ENCODE results near the gene XAGE1B. TPM values are rescaled to one million over a fixed set of nuclear protein-coding genes. Genes with fewer than 3 reads are reported as not detected.
"Not testable (repeated sequence)": the region's sequence is repeated elsewhere in the genome, so short reads cannot be mapped to it uniquely, and the experiment has no call there.

XAGE1B gene, protein sequence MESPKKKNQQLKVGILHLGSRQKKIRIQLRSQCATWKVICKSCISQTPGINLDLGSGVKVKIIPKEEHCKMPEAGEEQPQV
- total RNA-seq: not detected

DNA sequence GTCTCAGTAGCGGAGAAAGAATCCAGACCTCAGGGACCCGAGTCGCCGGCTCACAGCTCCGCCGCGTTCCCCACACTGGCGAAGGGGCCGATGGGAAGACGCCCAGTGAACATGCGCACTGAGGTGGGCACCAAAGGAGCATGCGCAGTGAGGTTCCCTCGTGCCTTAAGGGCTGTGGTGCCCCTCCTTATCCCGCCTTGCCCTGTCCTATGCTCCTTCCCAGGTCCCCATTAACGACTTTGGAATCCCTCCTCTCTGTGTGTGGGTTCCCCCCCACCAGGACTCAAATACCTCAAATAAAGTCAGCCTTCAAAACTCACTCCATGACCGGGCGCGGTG is at the start of gene XAGE1B:
Gene XAGE1B (minus strand): TSS at position 77 of the 339 bp plus-strand sequence. CDS start 1,536 bp downstream, outside the sequence.
- H3K27me3 Mint-ChIP-seq (ENCODE audit: low read depth); H3K9me3 Mint-ChIP-seq (ENCODE audit: insufficient read depth); CTCF ChIA-PET; DNase-seq; H3K27ac Mint-ChIP-seq; H3K4me1 Mint-ChIP-seq (ENCODE audit: low read depth); H3K4me3 Mint-ChIP-seq; POLR2A ChIA-PET; ATAC-seq; H3K36me3 Mint-ChIP-seq (ENCODE audit: low read depth): not testable (repeated sequence)

DNA sequence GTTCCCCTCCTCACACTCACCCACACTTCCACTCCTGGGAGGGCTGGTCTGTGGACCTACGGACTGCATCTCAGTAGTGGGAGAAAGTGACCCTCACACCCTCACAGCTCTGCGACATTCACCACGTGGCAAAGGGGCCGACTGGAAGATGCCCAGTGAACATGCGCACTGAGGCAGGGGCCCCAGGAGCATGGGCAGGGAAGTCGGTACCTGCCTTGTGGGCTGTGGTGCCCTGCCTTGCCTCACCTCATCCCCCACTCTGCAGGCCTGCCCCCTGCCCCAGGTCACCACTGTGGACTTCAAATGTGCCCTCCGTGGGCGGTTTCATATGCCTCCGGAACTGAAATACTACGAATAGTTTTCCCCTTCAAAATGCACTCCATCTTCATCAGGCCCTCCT is 46.2 kb upstream of the XAGE1B start:
- no peak overlapping the region for H3K4me3 Mint-ChIP-seq
- no peaks in the 10 kb centered on the region for H3K36me3 Mint-ChIP-seq (ENCODE audit: low read depth)
- no peak for DNase-seq
- H3K27ac Mint-ChIP-seq: no peak overlapping the region
- no peaks in the 10 kb centered on the region for H3K9me3 Mint-ChIP-seq (ENCODE audit: insufficient read depth)
- ChIA-PET CTCF (no interaction called here), POLR2A (no interaction called here)
- H3K27me3 Mint-ChIP-seq (ENCODE audit: low read depth): peaks cover 2% of the 10 kb centered on the region
- ATAC-seq: no peak
- no peaks in the 10 kb centered on the region for H3K4me1 Mint-ChIP-seq (ENCODE audit: low read depth)

DNA sequence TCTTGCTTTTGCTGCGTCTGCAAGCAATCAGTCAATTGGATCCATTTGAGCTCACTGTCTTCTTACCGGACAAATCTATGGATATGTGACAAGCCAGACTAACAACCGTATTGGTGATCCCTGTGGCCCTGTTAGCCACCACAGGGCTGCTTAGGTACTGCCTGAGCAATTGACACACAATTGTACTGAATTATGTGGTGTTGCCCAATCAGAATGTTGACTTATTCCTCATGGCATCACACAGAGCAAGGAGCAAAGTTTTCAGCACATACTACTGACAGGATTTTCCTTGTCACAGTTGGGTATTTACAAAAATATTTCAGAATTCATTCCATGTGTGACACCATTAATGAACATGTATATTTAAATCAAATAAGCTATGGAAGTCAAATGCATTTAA is 41.3 kb upstream of the XAGE1B start:
- H3K27me3 Mint-ChIP-seq (ENCODE audit: low read depth): no peaks in the 10 kb centered on the region
- no peak for ATAC-seq
- H3K36me3 Mint-ChIP-seq (ENCODE audit: low read depth): no peaks in the 10 kb centered on the region
- H3K4me1 Mint-ChIP-seq (ENCODE audit: low read depth): no peaks in the 10 kb centered on the region
- H3K9me3 Mint-ChIP-seq (ENCODE audit: insufficient read depth): no peaks in the 10 kb centered on the region
- DNase-seq: no peak
- H3K27ac Mint-ChIP-seq: no peak overlapping the region
- ChIA-PET POLR2A (no interaction called here), CTCF (no interaction called here)
- H3K4me3 Mint-ChIP-seq: no peak overlapping the region

DNA sequence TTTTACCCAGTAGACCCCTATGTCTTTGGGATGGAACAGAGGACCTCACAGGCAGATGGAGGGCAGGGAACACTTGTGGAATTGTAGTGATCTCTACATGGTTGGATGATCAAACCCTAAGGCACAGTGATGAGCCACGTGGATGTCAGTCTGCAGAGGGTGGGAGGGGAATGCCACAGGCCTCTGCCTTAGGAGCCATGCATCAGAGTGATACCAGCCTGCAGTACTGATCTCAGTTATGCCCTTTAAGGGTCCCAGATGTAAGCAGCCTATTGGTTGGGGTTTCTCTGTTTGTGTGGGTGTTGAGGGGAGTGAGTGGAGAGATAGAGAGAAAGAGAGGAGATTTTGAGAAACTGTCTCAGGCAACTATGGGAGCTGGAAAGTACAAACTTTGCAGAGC is 39.9 kb upstream of the XAGE1B start:
- Mint-ChIP-seq H3K36me3 (ENCODE audit: low read depth) (no peaks in the 10 kb centered on the region), H3K4me1 (ENCODE audit: low read depth) (no peaks in the 10 kb centered on the region), H3K27ac (no peak overlapping the region), H3K27me3 (ENCODE audit: low read depth) (no peaks in the 10 kb centered on the region), H3K9me3 (ENCODE audit: insufficient read depth) (no peaks in the 10 kb centered on the region), H3K4me3 (no peak overlapping the region)
- POLR2A ChIA-PET: no interaction called here
- DNase-seq (no peak), ATAC-seq (no peak)
- CTCF ChIA-PET: no interaction called here

DNA sequence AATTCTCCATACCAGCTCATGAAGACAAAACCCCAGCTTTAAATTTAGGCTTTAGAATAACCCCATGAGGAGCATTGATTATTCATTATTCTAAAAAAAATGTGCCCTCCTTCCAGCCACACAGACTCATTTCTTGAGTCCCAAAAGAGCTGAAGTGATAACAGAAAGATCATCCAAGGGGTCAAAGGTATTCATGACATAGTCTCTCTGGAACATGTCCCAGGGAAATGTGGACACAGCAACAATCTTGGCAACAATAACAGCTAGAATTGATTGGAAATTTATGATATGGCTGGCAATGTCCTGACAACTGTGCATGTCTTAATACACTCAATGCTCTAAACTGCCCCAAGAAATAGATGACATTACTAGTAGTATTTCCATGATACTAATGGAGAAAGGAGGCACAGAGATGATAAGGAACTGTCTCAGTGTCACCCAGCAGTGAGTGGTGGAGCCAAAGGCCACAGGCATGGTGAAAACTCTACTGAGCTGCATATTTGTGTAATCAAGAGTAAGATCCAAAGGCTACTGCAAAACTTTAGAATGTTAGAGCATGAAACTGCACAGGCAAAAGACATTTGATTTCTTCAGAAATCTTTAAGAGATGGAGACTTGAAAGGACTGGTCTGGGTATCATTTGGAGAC is 37.3 kb upstream of the XAGE1B start:
- no peak overlapping the region for H3K27ac Mint-ChIP-seq
- ATAC-seq (no peak), DNase-seq (no peak)
- POLR2A ChIA-PET: no interaction called here
- no peaks in the 10 kb centered on the region for H3K27me3 Mint-ChIP-seq (ENCODE audit: low read depth)
- H3K36me3 Mint-ChIP-seq (ENCODE audit: low read depth): no peaks in the 10 kb centered on the region
- H3K9me3 Mint-ChIP-seq (ENCODE audit: insufficient read depth): no peaks in the 10 kb centered on the region
- no peak overlapping the region for H3K4me3 Mint-ChIP-seq
- CTCF ChIA-PET: no interaction called here
- no peaks in the 10 kb centered on the region for H3K4me1 Mint-ChIP-seq (ENCODE audit: low read depth)

DNA sequence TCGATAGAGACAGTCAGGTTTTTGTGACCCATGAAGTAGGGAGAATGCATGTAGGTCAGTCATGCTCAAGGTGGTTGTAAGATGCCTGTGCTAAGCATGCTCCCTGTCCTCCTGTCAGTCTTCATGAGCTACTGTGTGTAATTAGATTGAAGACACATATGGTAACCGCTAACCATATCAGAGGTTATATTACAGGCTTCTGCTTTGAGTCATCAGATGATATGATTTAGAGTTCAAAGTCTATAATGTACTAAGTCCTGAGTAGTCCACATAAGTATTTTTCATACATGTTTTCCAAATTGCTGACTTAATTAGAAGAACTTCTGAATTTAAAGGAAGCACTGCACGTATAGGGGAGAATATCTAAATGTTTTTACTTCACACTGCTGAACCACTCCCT is 31.9 kb upstream of the XAGE1B start:
- H3K27ac Mint-ChIP-seq; H3K36me3 Mint-ChIP-seq (ENCODE audit: low read depth); H3K9me3 Mint-ChIP-seq (ENCODE audit: insufficient read depth); DNase-seq; H3K4me1 Mint-ChIP-seq (ENCODE audit: low read depth); H3K27me3 Mint-ChIP-seq (ENCODE audit: low read depth); ATAC-seq; CTCF ChIA-PET; H3K4me3 Mint-ChIP-seq; POLR2A ChIA-PET: not testable (repeated sequence)

DNA sequence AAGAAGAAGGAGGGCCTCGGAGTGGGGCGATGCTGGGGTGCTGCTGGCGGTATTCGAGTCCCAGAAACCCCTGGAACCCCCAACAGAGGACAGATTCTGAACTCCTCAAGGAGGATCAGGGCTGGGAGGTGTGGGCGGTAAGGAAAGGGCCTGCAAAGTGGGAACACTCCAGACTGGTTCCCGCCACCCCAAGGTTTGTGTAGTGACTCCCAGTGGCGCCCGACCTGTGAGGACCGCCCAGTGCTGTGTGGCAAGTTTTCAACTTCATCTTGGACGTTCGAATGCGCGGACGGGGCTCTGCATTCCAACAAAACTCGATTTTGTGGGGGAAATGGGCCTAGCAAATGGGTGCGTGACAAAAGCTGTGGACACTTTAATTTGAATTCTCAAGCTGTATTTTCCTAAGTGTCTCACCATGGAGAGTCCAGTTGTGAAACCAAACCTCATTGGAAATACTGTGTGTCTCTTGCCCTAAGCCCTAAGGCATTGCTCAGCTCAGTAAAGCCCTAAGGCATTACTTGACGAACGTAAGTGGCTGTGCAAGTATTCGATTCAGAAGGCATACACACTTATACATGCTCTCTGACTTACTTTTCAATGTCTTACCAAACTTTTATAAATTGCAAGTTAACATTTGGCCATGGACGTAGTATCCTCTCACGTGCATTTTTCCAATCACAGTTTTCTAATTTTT is 27.4 kb upstream of the XAGE1B start:
- Mint-ChIP-seq H3K4me1 (ENCODE audit: low read depth) (no peaks in the 10 kb centered on the region), H3K27me3 (ENCODE audit: low read depth) (peaks cover 3% of the 10 kb centered on the region), H3K27ac (no peak overlapping the region), H3K4me3 (no peak overlapping the region), H3K36me3 (ENCODE audit: low read depth) (no peaks in the 10 kb centered on the region), H3K9me3 (ENCODE audit: insufficient read depth) (no peaks in the 10 kb centered on the region)
- ATAC-seq: no peak
- ChIA-PET POLR2A (no interaction called here), CTCF (no interaction called here)
- no peak for DNase-seq

DNA sequence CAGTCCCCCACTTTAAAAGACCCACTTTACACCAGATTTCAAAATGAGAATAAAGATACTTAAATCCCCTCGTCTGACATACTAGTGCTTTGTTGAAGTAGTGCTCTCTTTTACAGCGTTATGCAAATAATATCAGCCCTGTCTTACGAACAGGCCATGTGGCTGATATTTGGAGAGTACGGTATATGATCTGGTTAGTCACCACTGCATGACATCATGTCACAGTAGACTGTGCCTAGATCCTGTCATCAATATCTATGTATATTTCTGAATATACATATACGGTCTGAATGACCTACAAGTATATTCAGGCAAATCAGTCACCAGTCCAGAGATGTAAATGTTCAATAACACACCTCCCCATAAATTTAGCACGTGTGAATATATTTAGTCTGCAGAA is 25.4 kb upstream of the XAGE1B start:
- ChIA-PET CTCF (no interaction called here), POLR2A (no interaction called here)
- no peak for DNase-seq
- Mint-ChIP-seq H3K27ac (no peak overlapping the region), H3K36me3 (ENCODE audit: low read depth) (no peaks in the 10 kb centered on the region), H3K9me3 (ENCODE audit: insufficient read depth) (no peaks in the 10 kb centered on the region), H3K4me1 (ENCODE audit: low read depth) (no peaks in the 10 kb centered on the region), H3K4me3 (no peak overlapping the region), H3K27me3 (ENCODE audit: low read depth) (peaks cover 3% of the 10 kb centered on the region)
- no peak for ATAC-seq

DNA sequence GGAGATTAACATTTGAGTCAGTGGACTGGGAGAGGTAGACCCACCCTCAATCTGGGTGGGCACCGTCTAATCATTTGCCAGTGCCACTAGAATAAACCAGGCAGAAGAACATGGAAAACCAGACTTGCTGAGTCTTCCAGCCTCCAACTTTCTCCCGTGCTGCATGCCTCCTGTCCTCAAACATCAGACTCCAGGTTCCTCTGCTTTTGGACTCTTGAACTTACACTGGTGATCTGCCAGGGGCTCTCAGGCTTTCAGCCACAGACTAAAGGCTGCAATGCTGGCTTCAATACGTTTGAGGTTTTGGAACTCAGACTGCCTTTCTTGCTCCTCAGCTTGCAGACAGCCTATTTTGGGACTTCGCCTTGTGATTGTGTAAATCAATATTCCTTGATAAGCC is 24.2 kb upstream of the XAGE1B start:
- POLR2A ChIA-PET; H3K4me1 Mint-ChIP-seq (ENCODE audit: low read depth); CTCF ChIA-PET; H3K9me3 Mint-ChIP-seq (ENCODE audit: insufficient read depth); H3K27ac Mint-ChIP-seq; ATAC-seq; H3K36me3 Mint-ChIP-seq (ENCODE audit: low read depth); H3K4me3 Mint-ChIP-seq; H3K27me3 Mint-ChIP-seq (ENCODE audit: low read depth); DNase-seq: not testable (repeated sequence)

DNA sequence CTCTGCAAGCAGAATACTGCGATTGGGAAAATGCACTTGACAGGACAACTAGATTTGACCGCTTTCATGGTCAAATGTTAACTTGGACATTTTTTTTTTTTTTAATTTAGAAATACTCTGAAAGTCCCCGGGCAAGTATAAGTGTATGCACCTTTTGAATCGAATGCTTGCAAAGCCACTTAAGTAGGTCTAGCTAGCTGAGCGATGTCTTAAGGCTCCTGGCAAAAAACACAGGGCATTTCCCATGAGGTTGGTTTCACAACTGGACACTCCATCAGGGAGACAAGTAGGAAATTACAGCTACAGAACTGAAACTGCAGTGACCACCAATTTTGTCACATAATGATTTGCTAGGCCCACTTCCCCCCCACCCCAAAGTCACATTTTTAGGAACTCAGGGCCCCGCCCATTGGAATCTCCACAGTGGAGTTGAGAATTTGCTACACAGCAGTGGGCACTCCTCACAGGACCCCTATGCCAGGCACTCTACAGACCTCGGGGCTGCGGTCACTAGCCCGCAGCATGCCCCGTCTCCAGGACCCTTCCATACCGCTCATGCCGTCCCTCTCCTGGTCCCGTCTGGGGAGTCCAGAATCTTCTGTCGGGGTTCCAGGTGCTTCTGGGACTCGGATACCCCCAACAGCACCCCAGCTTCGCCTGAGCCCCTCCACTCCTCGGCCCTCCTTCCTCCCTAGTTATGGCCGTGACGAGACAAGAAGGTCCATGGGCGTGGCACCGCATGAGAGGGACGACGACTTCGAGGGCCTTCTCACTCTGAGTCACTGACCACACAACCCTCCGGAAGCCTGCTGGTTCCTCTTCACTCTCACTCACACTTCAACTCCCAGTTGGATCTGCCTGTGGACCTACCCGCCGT is 515 bp downstream of the XAGE1B start:
- CTCF ChIA-PET; ATAC-seq; H3K36me3 Mint-ChIP-seq (ENCODE audit: low read depth); DNase-seq; H3K9me3 Mint-ChIP-seq (ENCODE audit: insufficient read depth); POLR2A ChIA-PET; H3K27me3 Mint-ChIP-seq (ENCODE audit: low read depth); H3K4me3 Mint-ChIP-seq; H3K27ac Mint-ChIP-seq; H3K4me1 Mint-ChIP-seq (ENCODE audit: low read depth): not testable (repeated sequence)

DNA sequence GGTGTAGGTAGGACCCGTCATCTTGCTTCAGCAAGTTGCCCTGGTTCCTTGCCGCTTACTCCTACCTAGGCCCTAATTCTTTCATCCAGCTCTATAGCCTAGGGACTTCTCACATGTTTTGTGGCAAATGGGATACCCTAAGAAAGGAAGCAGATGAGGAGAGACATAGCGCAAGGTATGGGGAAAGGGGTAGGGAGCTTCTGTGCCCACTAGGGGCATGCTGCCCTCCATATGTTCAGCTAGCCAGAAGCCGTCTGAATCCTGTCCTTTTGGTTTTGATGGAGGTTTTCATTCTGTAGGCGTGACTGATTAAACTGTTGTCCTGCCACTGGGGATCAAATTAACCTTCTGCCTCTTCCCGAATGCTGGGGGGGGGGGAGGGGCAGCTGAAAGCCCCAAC is 5.7 kb downstream of the XAGE1B start:
- H3K36me3 Mint-ChIP-seq (ENCODE audit: low read depth); H3K9me3 Mint-ChIP-seq (ENCODE audit: insufficient read depth); ATAC-seq; H3K4me1 Mint-ChIP-seq (ENCODE audit: low read depth); H3K27me3 Mint-ChIP-seq (ENCODE audit: low read depth); DNase-seq; CTCF ChIA-PET; POLR2A ChIA-PET; H3K27ac Mint-ChIP-seq; H3K4me3 Mint-ChIP-seq: not testable (repeated sequence)

DNA sequence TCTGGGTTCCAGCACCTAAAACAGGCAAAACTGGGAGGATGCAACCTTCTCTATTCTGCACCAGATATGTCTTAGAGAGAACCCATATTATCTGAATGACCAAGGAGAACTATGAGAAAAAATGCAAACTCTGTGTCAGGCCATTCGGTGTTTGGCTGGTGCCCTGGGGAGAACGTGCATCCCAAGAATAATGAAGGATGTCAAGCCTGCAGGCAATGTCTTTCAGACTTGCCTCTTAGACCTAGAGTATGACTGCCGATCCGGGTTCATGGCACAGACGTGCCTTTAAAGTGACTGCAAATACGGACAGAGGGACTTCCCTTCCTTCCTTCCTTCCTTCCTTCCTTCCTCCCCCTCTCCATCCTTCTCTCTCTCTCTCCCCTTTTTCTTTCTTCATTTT is 6.9 kb downstream of the XAGE1B start:
- Mint-ChIP-seq H3K27ac (no peak overlapping the region), H3K4me3 (no peak overlapping the region), H3K9me3 (ENCODE audit: insufficient read depth) (no peaks in the 10 kb centered on the region), H3K36me3 (ENCODE audit: low read depth) (no peaks in the 10 kb centered on the region), H3K27me3 (ENCODE audit: low read depth) (peaks cover 2% of the 10 kb centered on the region), H3K4me1 (ENCODE audit: low read depth) (no peaks in the 10 kb centered on the region)
- ATAC-seq (no peak), DNase-seq (no peak)
- ChIA-PET CTCF (no interaction called here), POLR2A (no interaction called here)

Measured in activated CD8-positive, alpha-beta T cell treated with anti-CD3 and anti-CD28 coated beads, Interleukin-2, amount 10 ng/mL, durations not matched to agents 7 days and 5 days (primary cell).